IMR-90 (cell line): ENCODE measurements around the gene ATMIN.

Source experiments
- BHLHE40 ChIP-seq: fragments of 150-350 bp; IDR thresholded peaks from 2 replicates; pipeline ENCODE4 v1.6.1; 2016; ENCODE audit warnings: mild to moderate bottlenecking, low read depth, low read length
- CEBPB ChIP-seq: IDR thresholded peaks from 2 replicates; pipeline ENCODE4 v1.6.1; 2012; ENCODE audit warnings: low read depth, low read length, improper control_type of control experiment
- CHD1 ChIP-seq: IDR thresholded peaks from 2 replicates; pipeline ENCODE4 v1.6.1; 2012; ENCODE audit warnings: low read depth, low read length, improper control_type of control experiment
- MAFK ChIP-seq: IDR thresholded peaks from 2 replicates; pipeline ENCODE4 v1.6.1; 2012; ENCODE audit warnings: low read depth, low read length, improper control_type of control experiment
- MAZ ChIP-seq: IDR thresholded peaks from 2 replicates; pipeline ENCODE4 v1.6.1; 2012; ENCODE audit warnings: low read depth, mild to moderate bottlenecking, low read length, improper control_type of control experiment, moderate library complexity, borderline replicate concordance
- MXI1 ChIP-seq: IDR thresholded peaks from 2 replicates; pipeline ENCODE4 v1.6.1; 2012; ENCODE audit warnings: low read depth, mild to moderate bottlenecking, low read length, moderate library complexity, borderline replicate concordance
- POLR2A ChIP-seq: IDR thresholded peaks from 2 replicates; pipeline ENCODE4 v1.6.1; 2012; ENCODE audit warnings: mild to moderate bottlenecking, low read depth, low read length
- RCOR1 ChIP-seq: IDR thresholded peaks from 2 replicates; pipeline ENCODE4 v1.6.1; 2012; ENCODE audit warnings: mild to moderate bottlenecking, low read length, improper control_type of control experiment; ENCODE audit not compliant: insufficient replicate concordance
- RFX5 ChIP-seq: IDR thresholded peaks from 2 replicates; pipeline ENCODE4 v1.8.0; 2012; ENCODE audit warnings: low read depth, mild to moderate bottlenecking, low read length, moderate library complexity
- SMC3 ChIP-seq: fragments of 150-350 bp; IDR thresholded peaks from 2 replicates; pipeline ENCODE4 v1.6.1; 2016; ENCODE audit warnings: low read depth, mild to moderate bottlenecking, antibody characterized with exemption, low read length, moderate library complexity
- TF ChIP-seq, protein P1 (sequence below): conservative IDR thresholded peaks from 2 replicates; pipeline ENCODE4 v1.5.1; 2012; ENCODE audit warnings: mild to moderate bottlenecking, low read depth, low read length, improper control_type of control experiment
- TF ChIP-seq, protein P2 (sequence below): fragments of 150-350 bp; IDR thresholded peaks from 2 replicates; pipeline ENCODE4 v1.6.1; 2017; ENCODE audit warnings: mild to moderate bottlenecking, antibody characterized with exemption, low read length, low read depth

DNA sequence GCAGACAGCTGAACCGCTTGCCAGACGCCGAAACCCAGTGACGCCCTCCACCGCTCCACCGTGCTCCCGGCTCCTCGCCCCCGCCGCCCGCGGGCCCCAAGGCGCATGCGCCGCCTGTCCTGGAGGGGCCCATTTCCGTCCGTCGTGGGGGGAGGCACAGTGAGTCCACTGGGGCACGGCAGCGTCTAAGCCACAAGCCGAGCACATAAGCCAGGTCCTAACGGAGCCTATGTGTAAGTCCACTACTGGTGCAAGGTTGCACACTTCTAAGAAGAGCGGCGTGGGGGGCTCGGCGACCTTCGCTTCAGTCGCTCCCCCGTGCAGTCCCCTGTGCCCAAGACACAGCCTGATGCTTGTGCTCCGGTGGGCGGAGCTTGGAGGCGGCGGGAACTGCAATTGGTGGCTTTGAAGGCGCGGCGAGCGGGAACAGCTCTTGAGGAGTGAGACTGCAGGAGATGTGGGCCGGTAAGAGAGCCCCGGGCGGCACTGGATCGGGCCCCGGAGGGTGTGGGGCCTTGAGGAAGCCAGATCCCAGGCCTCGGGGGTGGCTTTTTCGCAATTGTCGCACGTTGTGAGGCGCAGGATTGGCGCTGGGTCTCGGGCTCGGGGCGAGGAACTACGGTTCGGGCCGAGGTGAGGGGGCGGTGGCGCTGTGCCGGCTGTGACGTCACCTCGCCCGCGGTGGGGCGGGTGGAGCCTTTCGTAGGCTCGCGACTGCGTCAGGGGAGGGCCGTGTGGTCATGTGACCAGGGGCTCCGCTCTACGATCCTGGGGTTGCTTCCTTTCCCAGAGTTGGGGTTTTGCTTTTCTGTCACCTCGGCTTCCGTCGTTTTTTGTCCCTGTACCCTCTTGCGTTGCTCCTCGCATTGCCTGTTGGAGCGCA lies 28.6 kb upstream of the ATMIN start, which contains the start of the genes CENPN and CMC2:
- TF ChIP-seq, protein P1, sequence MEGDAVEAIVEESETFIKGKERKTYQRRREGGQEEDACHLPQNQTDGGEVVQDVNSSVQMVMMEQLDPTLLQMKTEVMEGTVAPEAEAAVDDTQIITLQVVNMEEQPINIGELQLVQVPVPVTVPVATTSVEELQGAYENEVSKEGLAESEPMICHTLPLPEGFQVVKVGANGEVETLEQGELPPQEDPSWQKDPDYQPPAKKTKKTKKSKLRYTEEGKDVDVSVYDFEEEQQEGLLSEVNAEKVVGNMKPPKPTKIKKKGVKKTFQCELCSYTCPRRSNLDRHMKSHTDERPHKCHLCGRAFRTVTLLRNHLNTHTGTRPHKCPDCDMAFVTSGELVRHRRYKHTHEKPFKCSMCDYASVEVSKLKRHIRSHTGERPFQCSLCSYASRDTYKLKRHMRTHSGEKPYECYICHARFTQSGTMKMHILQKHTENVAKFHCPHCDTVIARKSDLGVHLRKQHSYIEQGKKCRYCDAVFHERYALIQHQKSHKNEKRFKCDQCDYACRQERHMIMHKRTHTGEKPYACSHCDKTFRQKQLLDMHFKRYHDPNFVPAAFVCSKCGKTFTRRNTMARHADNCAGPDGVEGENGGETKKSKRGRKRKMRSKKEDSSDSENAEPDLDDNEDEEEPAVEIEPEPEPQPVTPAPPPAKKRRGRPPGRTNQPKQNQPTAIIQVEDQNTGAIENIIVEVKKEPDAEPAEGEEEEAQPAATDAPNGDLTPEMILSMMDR = no peak
- TF ChIP-seq POLR2A (no peak; the same call in none of the 2 replicates), CHD1 (peak; percentile 100; the same call in 1 of the 2 replicates), RCOR1 (no peak), MAZ (peak; percentile 87; the same call in 1 of the 2 replicates), MAFK (no peak), RFX5 (no peak), SMC3 (no peak), BHLHE40 (peak; percentile 98), CEBPB (peak; percentile 31), MXI1 (peak; percentile 76)
- TF ChIP-seq, protein P2, sequence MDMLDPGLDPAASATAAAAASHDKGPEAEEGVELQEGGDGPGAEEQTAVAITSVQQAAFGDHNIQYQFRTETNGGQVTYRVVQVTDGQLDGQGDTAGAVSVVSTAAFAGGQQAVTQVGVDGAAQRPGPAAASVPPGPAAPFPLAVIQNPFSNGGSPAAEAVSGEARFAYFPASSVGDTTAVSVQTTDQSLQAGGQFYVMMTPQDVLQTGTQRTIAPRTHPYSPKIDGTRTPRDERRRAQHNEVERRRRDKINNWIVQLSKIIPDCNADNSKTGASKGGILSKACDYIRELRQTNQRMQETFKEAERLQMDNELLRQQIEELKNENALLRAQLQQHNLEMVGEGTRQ = peak; percentile 96
